OCI-LY1 (cell line): ENCODE results near the gene GPR137B.

Experiments
- CTCF ChIP-seq: fragments of 200-600 bp; sonication (generic), shearing (Covaris generic); IDR thresholded peaks from 2 replicates; pipeline ENCODE4 v1.5.1; 2017; ENCODE audit warnings: mild to moderate bottlenecking, antibody characterized with exemption, low read length, moderate library complexity, mixed read lengths
- EZH2 ChIP-seq: fragments of 200-600 bp; sonication (generic), shearing (Covaris generic); IDR thresholded peaks from 2 replicates; pipeline ENCODE4 v1.8.0; 2017; ENCODE audit warnings: borderline replicate concordance, mixed run types, mild to moderate bottlenecking, antibody characterized with exemption, low read length, moderate library complexity, mixed read lengths

GRCh38 chr1:236128646-236129178, 13.6 kb upstream of the GPR137B start:
- no peak for TF ChIP-seq CTCF
- TF ChIP-seq EZH2 = no peak
